Measurements from ENCODE around the gene HEATR5A.
"Not testable (repeated sequence)": the region's sequence is repeated elsewhere in the genome, so short reads cannot be mapped to it uniquely, and the experiment has no call there.

The HEATR5A gene

GRCh38 chr14:31440280-31440679 lies 19.9 kb upstream of the HEATR5A start:
- no peak overlapping the region for H3K27ac Mint-ChIP-seq
- H3K4me1 Mint-ChIP-seq, result no peaks in the 10 kb centered on the region
- no peaks in the 10 kb centered on the region for H3K27me3 Mint-ChIP-seq
- CTCF ChIA-PET, result no interaction called here
- DNase-seq, result no peak
- H3K4me3 Mint-ChIP-seq, result no peak overlapping the region
- H3K36me3 Mint-ChIP-seq, result peaks cover 8% of the 10 kb centered on the region
- H3K9me3 Mint-ChIP-seq, result no peaks in the 10 kb centered on the region

GRCh38 chr14:31439561-31439960 lies 19.2 kb upstream of the HEATR5A start:
- no peaks in the 10 kb centered on the region for H3K27me3 Mint-ChIP-seq
- H3K36me3 Mint-ChIP-seq, result peaks cover 8% of the 10 kb centered on the region
- CTCF ChIA-PET, result no interaction called here
- DNase-seq, result no peak
- no peak overlapping the region for H3K4me3 Mint-ChIP-seq
- H3K4me1 Mint-ChIP-seq, result no peaks in the 10 kb centered on the region
- no peak overlapping the region for H3K27ac Mint-ChIP-seq
- no peaks in the 10 kb centered on the region for H3K9me3 Mint-ChIP-seq

GRCh38 chr14:31437045-31437691 lies 16.8 kb upstream of the HEATR5A start:
- H3K9me3 Mint-ChIP-seq, H3K27me3 Mint-ChIP-seq, H3K4me1 Mint-ChIP-seq, DNase-seq, H3K27ac Mint-ChIP-seq, H3K36me3 Mint-ChIP-seq, CTCF ChIA-PET, H3K4me3 Mint-ChIP-seq: not testable (repeated sequence)

- CTCF ChIA-PET, result interaction anchor here (1.2 to 1.9 kb wide), 2 partner anchors 15 to 17 kb away, joined by 5 to 6 read pairs; no protein-coding TSS in a partner anchor
- no peak for DNase-seq
- H3K36me3 Mint-ChIP-seq, result peaks cover 11% of the 10 kb centered on the region
These were observed 14.9 kb upstream of the HEATR5A start for GRCh38 chr14:31435276-31435675.

GRCh38 chr14:31430634-31431264 lies 10.4 kb upstream of the HEATR5A start:
- no peak overlapping the region for H3K27ac Mint-ChIP-seq
- H3K4me1 Mint-ChIP-seq, result no peaks in the 10 kb centered on the region
- H3K27me3 Mint-ChIP-seq, result no peaks in the 10 kb centered on the region
- H3K9me3 Mint-ChIP-seq, result no peaks in the 10 kb centered on the region
- no peak for DNase-seq
- no peak overlapping the region for H3K4me3 Mint-ChIP-seq
- peaks cover 5% of the 10 kb centered on the region for H3K36me3 Mint-ChIP-seq
- CTCF ChIA-PET, result no interaction called here

More at GRCh38 chr14:31435276-31435675, 14.9 kb upstream of the HEATR5A start:
- no peak overlapping the region for H3K4me3 Mint-ChIP-seq
- no peak overlapping the region for H3K27ac Mint-ChIP-seq
- no peaks in the 10 kb centered on the region for H3K4me1 Mint-ChIP-seq
- no peaks in the 10 kb centered on the region for H3K9me3 Mint-ChIP-seq
- H3K27me3 Mint-ChIP-seq, result no peaks in the 10 kb centered on the region

GRCh38 chr14:31429791-31430190 lies 9.4 kb upstream of the HEATR5A start:
- Mint-ChIP-seq H3K27ac (no peak overlapping the region), H3K36me3 (peaks cover 5% of the 10 kb centered on the region), H3K27me3 (no peaks in the 10 kb centered on the region), H3K4me3 (no peak overlapping the region), H3K4me1 (no peaks in the 10 kb centered on the region), H3K9me3 (no peaks in the 10 kb centered on the region)
- no peak for DNase-seq
- CTCF ChIA-PET, result no interaction called here

GRCh38 chr14:31428011-31428410 lies 7.7 kb upstream of the HEATR5A start:
- H3K36me3 Mint-ChIP-seq, result peaks cover 5% of the 10 kb centered on the region
- CTCF ChIA-PET, result interaction anchor here (1.0 to 1.6 kb wide), 3 partner anchors 21 to 26 kb away, joined by 3 to 6 read pairs (median 5); no protein-coding TSS in a partner anchor
- no peaks in the 10 kb centered on the region for H3K4me1 Mint-ChIP-seq
- no peak overlapping the region for H3K4me3 Mint-ChIP-seq
- no peak for DNase-seq
- H3K27ac Mint-ChIP-seq, result no peak overlapping the region
- H3K9me3 Mint-ChIP-seq, result no peaks in the 10 kb centered on the region
- no peaks in the 10 kb centered on the region for H3K27me3 Mint-ChIP-seq

GRCh38 chr14:31426663-31427062 lies 6.3 kb upstream of the HEATR5A start:
- Mint-ChIP-seq H3K9me3 (no peaks in the 10 kb centered on the region), H3K4me3 (no peak overlapping the region), H3K4me1 (no peaks in the 10 kb centered on the region), H3K36me3 (peaks cover 3% of the 10 kb centered on the region), H3K27ac (no peak overlapping the region), H3K27me3 (no peaks in the 10 kb centered on the region)
- no peak for DNase-seq
- CTCF ChIA-PET, result no interaction called here

GRCh38 chr14:31425905-31426304 lies 5.6 kb upstream of the HEATR5A start:
- Mint-ChIP-seq H3K27ac (no peak overlapping the region), H3K27me3 (no peaks in the 10 kb centered on the region), H3K4me1 (peaks cover 5% of the 10 kb centered on the region), H3K4me3 (no peak overlapping the region), H3K9me3 (no peaks in the 10 kb centered on the region), H3K36me3 (no peaks in the 10 kb centered on the region)
- CTCF ChIA-PET, result interaction anchor here (0.7 kb wide), 1 partner anchor 24 kb away, joined by 3 read pairs; no protein-coding TSS in a partner anchor
- no peak for DNase-seq

- peaks cover 22% of the 10 kb centered on the region for H3K4me1 Mint-ChIP-seq
- no peaks in the 10 kb centered on the region for H3K36me3 Mint-ChIP-seq
- DNase-seq, result no peak
- no peaks in the 10 kb centered on the region for H3K9me3 Mint-ChIP-seq
- peak overlapping the region; percentile 96 for H3K4me3 Mint-ChIP-seq
- peak overlapping the region; percentile 77 for H3K27ac Mint-ChIP-seq
- H3K27me3 Mint-ChIP-seq, result peaks cover 6% of the 10 kb centered on the region
- CTCF ChIA-PET, result interaction anchor here (0.7 to 1.2 kb wide), 3 partner anchors 30 to 68 kb away, joined by 3 to 4 read pairs (median 3); no protein-coding TSS in a partner anchor
These were observed 850 bp upstream of the HEATR5A start for GRCh38 chr14:31421200-31421599.

- Mint-ChIP-seq H3K36me3 (no peaks in the 10 kb centered on the region), H3K9me3 (no peaks in the 10 kb centered on the region), H3K4me3 (peak overlapping the region; percentile 96), H3K27me3 (peaks cover 6% of the 10 kb centered on the region), H3K27ac (no peak overlapping the region), H3K4me1 (peaks cover 22% of the 10 kb centered on the region)
- CTCF ChIA-PET, result interaction anchor here (1.0 to 1.2 kb wide), 3 partner anchors 29 to 42 kb away, joined by 3 read pairs; no protein-coding TSS in a partner anchor
- DNase-seq, result peak; percentile 51
These were observed 407 bp downstream of the HEATR5A start for GRCh38 chr14:31419967-31420318.

- Mint-ChIP-seq H3K4me3 (peak overlapping the region; percentile 96), H3K36me3 (no peaks in the 10 kb centered on the region), H3K9me3 (no peaks in the 10 kb centered on the region), H3K27ac (no peak overlapping the region), H3K27me3 (peaks cover 6% of the 10 kb centered on the region), H3K4me1 (peaks cover 22% of the 10 kb centered on the region)
- CTCF ChIA-PET, result interaction anchor here (1.0 to 1.2 kb wide), 5 partner anchors 23 to 210 kb away, joined by 3 to 6 read pairs (median 3); no protein-coding TSS in a partner anchor
- DNase-seq, result no peak
These were observed 977 bp downstream of the HEATR5A start for GRCh38 chr14:31419179-31419966.

GRCh38 chr14:31418440-31418839 lies 1.9 kb downstream of the HEATR5A start:
- Mint-ChIP-seq H3K4me3 (no peak overlapping the region), H3K9me3 (no peaks in the 10 kb centered on the region), H3K27ac (no peak overlapping the region), H3K27me3 (peaks cover 6% of the 10 kb centered on the region), H3K4me1 (peaks cover 28% of the 10 kb centered on the region), H3K36me3 (no peaks in the 10 kb centered on the region)
- CTCF ChIA-PET, result interaction anchor here (1.0 to 1.2 kb wide), 3 partner anchors 22 to 209 kb away, joined by 3 to 6 read pairs (median 3); no protein-coding TSS in a partner anchor
- DNase-seq, result no peak

- H3K27ac Mint-ChIP-seq, result no peak overlapping the region
- CTCF ChIA-PET, result no interaction called here
These were observed 6.0 kb downstream of the HEATR5A start for GRCh38 chr14:31414190-31414833.

More at GRCh38 chr14:31414190-31414833, 6.0 kb downstream of the HEATR5A start:
- H3K4me1 Mint-ChIP-seq, result peaks cover 15% of the 10 kb centered on the region
- H3K9me3 Mint-ChIP-seq, result no peaks in the 10 kb centered on the region
- no peak for DNase-seq
- no peaks in the 10 kb centered on the region for H3K27me3 Mint-ChIP-seq
- H3K36me3 Mint-ChIP-seq, result no peaks in the 10 kb centered on the region
- no peak overlapping the region for H3K4me3 Mint-ChIP-seq

Measured in activated naive CD4-positive, alpha-beta T cell treated with anti-CD3 and anti-CD28 coated beads, Interleukin-2, amount 10 ng/mL, durations not matched to agents 7 days and 5 days (primary cell).